HEK293 (cell line): ENCODE measurements around the gene CASZ1.

Experiments
- CTCF ChIA-PET: fragments of 350-600 bp; formaldehyde crosslinking; extraction: SDS; loops from one replicate; lab custom pipeline; 2021; ENCODE audit warnings: antibody characterized with exemption; lab: Yijun Ruan, JAX
- POLR2A ChIA-PET: fragments of 300-600 bp; formaldehyde crosslinking; extraction: SDS; loops from one replicate; lab custom pipeline; 2020; ENCODE audit warnings: antibody characterized with exemption, inconsistent platforms; lab: Yijun Ruan, JAX
- H3K27ac ChIP-seq: fragments of 200-500 bp; sonication (Bioruptor generic); 2 replicates; pipeline ENCODE4 v1.5.1; 2014; ENCODE audit warnings: low read depth, low read length, control low read depth, inconsistent platforms; ENCODE audit errors: extremely low read depth
- H3K36me3 ChIP-seq, 2 experiments: fragments of 200-500 bp in 1 of 2; sonication (Bioruptor generic) in 1 of 2; 1 replicate in 1 of 2; 2 replicates in 1 of 2; pipeline ENCODE4 v1.5.1; 2014 to 2017; ENCODE audit warnings: inconsistent platforms in 2 of 2, low read length in 2 of 2; ENCODE audit not compliant: control insufficient read depth in 2 of 2, insufficient read depth in 1 of 2
- H3K4me1 ChIP-seq: fragments of 200-500 bp; sonication (Bioruptor generic); 2 replicates; pipeline ENCODE4 v1.5.1; 2014; ENCODE audit warnings: mild to moderate bottlenecking, low read length, inconsistent platforms; ENCODE audit not compliant: control insufficient read depth, insufficient read depth
- H3K4me3 ChIP-seq: 2 replicates; pipeline ENCODE4 v1.5.1; 2011; ENCODE audit warnings: low read depth, mild to moderate bottlenecking, control low read depth, low read length, moderate library complexity
- H3K9me3 ChIP-seq: fragments of 200-500 bp; sonication (Bioruptor generic); 2 replicates; pipeline ENCODE4 v1.5.1; 2014; ENCODE audit warnings: low read depth, low read length, inconsistent platforms; ENCODE audit not compliant: control insufficient read depth, insufficient read depth
- EGR2 ChIP-seq: fragments of 450-650 bp; formaldehyde crosslinking; IDR thresholded peaks from 2 replicates; pipeline ENCODE4 v1.5.1; 2016; ENCODE audit warnings: low read depth, missing biosample characterization, missing genetic modification characterization
- GLIS1 ChIP-seq: fragments of 450-650 bp; formaldehyde crosslinking; IDR thresholded peaks from 2 replicates; pipeline ENCODE4 v1.5.1; 2016; ENCODE audit warnings: missing biosample characterization, missing genetic modification characterization
- SP7 ChIP-seq: fragments of 450-650 bp; formaldehyde crosslinking; IDR thresholded peaks from 2 replicates; pipeline ENCODE4 v1.5.1; 2016; ENCODE audit warnings: missing biosample characterization, missing genetic modification characterization
- ZBTB1 ChIP-seq: fragments of 450-650 bp; formaldehyde crosslinking; IDR thresholded peaks from 2 replicates; pipeline ENCODE4 v1.5.1; 2016; ENCODE audit warnings: missing biosample characterization, missing genetic modification characterization
- ZIC2 ChIP-seq: fragments of 450-650 bp; formaldehyde crosslinking; IDR thresholded peaks from 2 replicates; pipeline ENCODE4 v1.5.1; 2016; ENCODE audit warnings: missing biosample characterization, missing genetic modification characterization
- ZNF114 ChIP-seq: fragments of 450-650 bp; formaldehyde crosslinking; IDR thresholded peaks from 2 replicates; pipeline ENCODE4 v1.5.0; 2017; ENCODE audit warnings: missing biosample characterization, missing genetic modification characterization
- ZNF121 ChIP-seq: fragments of 450-650 bp; formaldehyde crosslinking; IDR thresholded peaks from 2 replicates; pipeline ENCODE4 v1.5.1; 2016; ENCODE audit warnings: missing biosample characterization, missing genetic modification characterization
- ZNF132 ChIP-seq: fragments of 450-650 bp; formaldehyde crosslinking; IDR thresholded peaks from 2 replicates; pipeline ENCODE4 v1.5.1; 2017; ENCODE audit warnings: missing biosample characterization, missing genetic modification characterization, borderline replicate concordance
- ZNF157 ChIP-seq: fragments of 450-650 bp; formaldehyde crosslinking; IDR thresholded peaks from 2 replicates; pipeline ENCODE4 v1.5.1; 2016; ENCODE audit warnings: missing biosample characterization, missing genetic modification characterization
- ZNF184 ChIP-seq: fragments of 450-650 bp; IDR thresholded peaks from 2 replicates; pipeline ENCODE4 v1.5.1; 2018; ENCODE audit warnings: missing biosample characterization, mild to moderate bottlenecking, missing genetic modification characterization
- ZNF350 ChIP-seq: fragments of 450-650 bp; formaldehyde crosslinking; IDR thresholded peaks from 2 replicates; pipeline ENCODE4 v1.5.0; 2017; ENCODE audit warnings: missing biosample characterization, mild to moderate bottlenecking, missing genetic modification characterization
- ZNF37A ChIP-seq: fragments of 450-650 bp; IDR thresholded peaks from 2 replicates; pipeline ENCODE4 v1.5.1; 2018; ENCODE audit warnings: missing biosample characterization, missing genetic modification characterization
- ZNF521 ChIP-seq: fragments of 450-650 bp; formaldehyde crosslinking; IDR thresholded peaks from 2 replicates; pipeline ENCODE4 v1.5.1; 2017; ENCODE audit warnings: missing biosample characterization, mild to moderate bottlenecking, missing genetic modification characterization
- ZNF610 ChIP-seq: fragments of 450-650 bp; formaldehyde crosslinking; IDR thresholded peaks from 2 replicates; pipeline ENCODE4 v1.5.1; 2016; ENCODE audit warnings: missing biosample characterization, missing genetic modification characterization, borderline replicate concordance
- ZNF677 ChIP-seq: fragments of 450-650 bp; IDR thresholded peaks from 2 replicates; pipeline ENCODE4 v1.5.0; 2018; ENCODE audit warnings: missing biosample characterization, mild to moderate bottlenecking, missing genetic modification characterization, moderate library complexity
- ZNF785 ChIP-seq: fragments of 450-650 bp; formaldehyde crosslinking; IDR thresholded peaks from 2 replicates; pipeline ENCODE4 v1.5.1; 2016; ENCODE audit warnings: missing biosample characterization, missing genetic modification characterization
- ZNF792 ChIP-seq: fragments of 450-650 bp; formaldehyde crosslinking; IDR thresholded peaks from 2 replicates; pipeline ENCODE4 v1.5.1; 2016; ENCODE audit warnings: missing biosample characterization, missing genetic modification characterization
- TF ChIP-seq, protein P1 (sequence below): fragments of 450-650 bp; formaldehyde crosslinking; IDR thresholded peaks from 2 replicates; pipeline ENCODE4 v1.5.1; 2016; ENCODE audit warnings: missing biosample characterization, missing genetic modification characterization
- TF ChIP-seq, protein P2 (sequence below): fragments of 450-650 bp; formaldehyde crosslinking; IDR thresholded peaks from 2 replicates; pipeline ENCODE4 v1.5.0; 2017; ENCODE audit warnings: missing biosample characterization, missing genetic modification characterization, borderline replicate concordance
- TF ChIP-seq, protein P3 (sequence below): fragments of 450-650 bp; formaldehyde crosslinking; IDR thresholded peaks from 2 replicates; pipeline ENCODE4 v1.5.1; 2016; ENCODE audit warnings: missing biosample characterization, missing genetic modification characterization
- TF ChIP-seq, protein P4 (sequence below): fragments of 450-650 bp; formaldehyde crosslinking; IDR thresholded peaks from 2 replicates; pipeline ENCODE4 v1.5.1; 2017; ENCODE audit warnings: missing biosample characterization, missing genetic modification characterization
- TF ChIP-seq, protein P5 (sequence below): fragments of 450-650 bp; formaldehyde crosslinking; IDR thresholded peaks from 2 replicates; pipeline ENCODE4 v1.5.1; 2016; ENCODE audit warnings: missing biosample characterization, missing genetic modification characterization

The CASZ1 gene

DNA sequence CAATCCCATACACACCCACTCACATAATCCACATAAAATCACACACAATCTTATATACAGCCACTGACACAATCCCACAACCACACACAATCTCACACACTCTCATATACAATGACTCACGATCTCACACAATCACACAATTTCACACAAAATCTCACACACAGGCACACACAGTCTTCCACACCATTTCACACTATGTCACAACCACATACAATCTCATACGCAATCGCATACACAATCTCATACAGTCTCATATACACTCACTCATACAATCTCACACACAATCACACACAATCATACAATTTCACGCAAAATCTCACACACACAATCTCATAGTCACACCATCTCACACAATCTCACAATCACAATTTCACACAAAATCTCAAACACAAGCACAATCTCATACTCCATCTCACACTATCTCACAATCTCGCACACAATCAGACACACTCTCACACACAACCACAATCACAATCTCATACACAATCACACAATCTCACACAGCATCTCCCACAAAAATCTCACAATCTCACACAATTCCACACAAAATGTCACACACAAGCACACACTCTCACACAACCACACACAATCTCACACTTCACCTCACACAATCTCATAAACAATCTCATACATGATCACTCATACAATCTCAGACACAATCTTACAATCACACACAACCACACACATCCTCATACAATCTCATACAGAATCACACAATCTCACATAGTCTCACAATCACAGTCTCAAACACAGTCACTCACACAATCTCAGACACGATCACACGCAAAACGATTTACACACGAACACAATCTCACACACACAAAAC is 18.5 kb downstream of the CASZ1 start (continued):
- TF ChIP-seq ZNF132 (tag by site-specific recombination) (no peak), ZNF121 (tag by site-specific recombination) (no peak), SP7 (tag by site-specific recombination) (no peak)
- TF ChIP-seq, protein P1, sequence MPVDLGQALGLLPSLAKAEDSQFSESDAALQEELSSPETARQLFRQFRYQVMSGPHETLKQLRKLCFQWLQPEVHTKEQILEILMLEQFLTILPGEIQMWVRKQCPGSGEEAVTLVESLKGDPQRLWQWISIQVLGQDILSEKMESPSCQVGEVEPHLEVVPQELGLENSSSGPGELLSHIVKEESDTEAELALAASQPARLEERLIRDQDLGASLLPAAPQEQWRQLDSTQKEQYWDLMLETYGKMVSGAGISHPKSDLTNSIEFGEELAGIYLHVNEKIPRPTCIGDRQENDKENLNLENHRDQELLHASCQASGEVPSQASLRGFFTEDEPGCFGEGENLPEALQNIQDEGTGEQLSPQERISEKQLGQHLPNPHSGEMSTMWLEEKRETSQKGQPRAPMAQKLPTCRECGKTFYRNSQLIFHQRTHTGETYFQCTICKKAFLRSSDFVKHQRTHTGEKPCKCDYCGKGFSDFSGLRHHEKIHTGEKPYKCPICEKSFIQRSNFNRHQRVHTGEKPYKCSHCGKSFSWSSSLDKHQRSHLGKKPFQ, result peak; percentile 26; the same call in 1 of the 2 replicates
- TF ChIP-seq, all 188 proteins: peak for 7

DNA sequence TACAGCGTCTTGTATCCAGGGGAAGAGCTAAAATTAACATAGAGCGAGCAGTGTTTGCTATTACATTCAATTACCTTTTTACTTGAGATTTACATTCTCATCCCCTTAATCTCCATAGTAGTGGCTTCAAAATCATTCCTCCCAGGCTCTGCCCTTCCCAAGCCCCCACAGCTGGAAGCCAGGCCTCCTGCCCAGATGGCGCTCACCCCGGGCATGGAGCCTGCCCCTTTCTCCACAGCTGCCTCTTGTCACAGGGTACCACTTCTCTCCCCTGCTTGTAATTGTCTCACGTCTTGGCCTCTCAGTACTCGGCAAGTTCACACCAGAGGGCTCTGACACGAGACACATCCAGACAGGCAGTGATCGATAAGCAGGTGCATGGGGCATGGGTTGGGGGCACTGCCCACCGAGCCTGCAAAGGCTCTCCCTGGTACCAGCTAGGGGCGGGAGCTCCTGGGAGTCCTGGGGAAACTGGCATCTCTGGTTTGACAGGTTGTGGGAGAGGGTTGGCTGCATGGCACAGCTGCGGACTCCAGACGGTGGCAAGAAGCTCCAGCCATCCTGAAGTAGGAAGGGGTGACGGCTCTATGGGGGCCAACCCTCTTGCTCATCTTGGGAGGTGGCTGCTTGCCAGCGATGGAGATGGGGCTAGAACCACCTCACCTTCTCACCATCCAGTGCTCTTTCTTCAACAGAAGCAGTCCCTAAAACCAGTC is 20.1 kb downstream of the CASZ1 start:
- H3K4me1 ChIP-seq, result no peaks in the 10 kb centered on the region
- CTCF ChIA-PET, result interaction anchor here (0.6 kb wide), 2 partner anchors 88 to 262 kb away, joined by 3 read pairs; no protein-coding TSS in a partner anchor
- no peaks in the 10 kb centered on the region for H3K9me3 ChIP-seq
- H3K27ac ChIP-seq, result no peak overlapping the region
- no peaks in the 10 kb centered on the region for H3K36me3 ChIP-seq
- TF ChIP-seq ZNF157 (tag by site-specific recombination), result no peak
- TF ChIP-seq ZIC2 (tag by site-specific recombination), result 0 out of 2 replicates have a peak, but pooled peaks have one; percentile 22
- no peak for TF ChIP-seq ZNF114 (tag by site-specific recombination)
- POLR2A ChIA-PET, result interaction anchor here (1.0 kb wide), 1 partner anchor 17 kb away, joined by 3 read pairs; no protein-coding TSS in a partner anchor
- no peak overlapping the region for H3K4me3 ChIP-seq

DNA sequence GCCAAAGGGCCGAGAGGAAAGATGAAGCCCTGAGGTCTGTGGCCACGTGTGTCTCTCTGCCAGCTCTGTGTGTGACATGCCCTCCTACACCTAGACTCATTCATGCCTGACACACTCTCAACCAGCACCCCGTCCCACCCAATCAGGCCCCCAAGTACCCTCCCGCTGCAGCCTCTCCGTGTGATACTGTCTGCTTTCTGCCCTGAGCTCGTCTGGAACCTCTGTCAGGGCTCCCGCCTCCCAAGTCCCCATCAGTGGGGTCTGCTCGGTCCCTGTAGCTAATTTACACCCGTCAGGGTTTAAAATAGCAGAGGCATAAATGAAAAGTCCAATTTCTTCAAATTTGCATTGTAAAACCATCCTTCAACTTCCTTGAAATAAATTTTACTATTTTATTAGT is 20.7 kb downstream of the CASZ1 start:
- Histone ChIP-seq H3K27ac (no peak overlapping the region), H3K4me1 (no peaks in the 10 kb centered on the region), H3K9me3 (no peaks in the 10 kb centered on the region), H3K4me3 (no peak overlapping the region), H3K36me3 (no peaks in the 10 kb centered on the region)
- POLR2A ChIA-PET, result interaction anchor here (1.0 kb wide), 1 partner anchor 18 kb away, joined by 3 read pairs; no protein-coding TSS in a partner anchor
- CTCF ChIA-PET, result no interaction called here
- TF ChIP-seq ZNF785 (tag by site-specific recombination) (no peak), ZBTB1 (tag by site-specific recombination) (no peak), ZNF184 (tag by site-specific recombination) (no peak), GLIS1 (tag by site-specific recombination) (no peak), ZNF610 (tag by site-specific recombination) (no peak), ZNF350 (tag by site-specific recombination) (no peak), ZNF521 (tag by site-specific recombination) (no peak), ZNF677 (no peak), EGR2 (tag by site-specific recombination) (no peak), ZNF37A (no peak), ZNF792 (tag by site-specific recombination) (no peak)
- TF ChIP-seq, protein P2, sequence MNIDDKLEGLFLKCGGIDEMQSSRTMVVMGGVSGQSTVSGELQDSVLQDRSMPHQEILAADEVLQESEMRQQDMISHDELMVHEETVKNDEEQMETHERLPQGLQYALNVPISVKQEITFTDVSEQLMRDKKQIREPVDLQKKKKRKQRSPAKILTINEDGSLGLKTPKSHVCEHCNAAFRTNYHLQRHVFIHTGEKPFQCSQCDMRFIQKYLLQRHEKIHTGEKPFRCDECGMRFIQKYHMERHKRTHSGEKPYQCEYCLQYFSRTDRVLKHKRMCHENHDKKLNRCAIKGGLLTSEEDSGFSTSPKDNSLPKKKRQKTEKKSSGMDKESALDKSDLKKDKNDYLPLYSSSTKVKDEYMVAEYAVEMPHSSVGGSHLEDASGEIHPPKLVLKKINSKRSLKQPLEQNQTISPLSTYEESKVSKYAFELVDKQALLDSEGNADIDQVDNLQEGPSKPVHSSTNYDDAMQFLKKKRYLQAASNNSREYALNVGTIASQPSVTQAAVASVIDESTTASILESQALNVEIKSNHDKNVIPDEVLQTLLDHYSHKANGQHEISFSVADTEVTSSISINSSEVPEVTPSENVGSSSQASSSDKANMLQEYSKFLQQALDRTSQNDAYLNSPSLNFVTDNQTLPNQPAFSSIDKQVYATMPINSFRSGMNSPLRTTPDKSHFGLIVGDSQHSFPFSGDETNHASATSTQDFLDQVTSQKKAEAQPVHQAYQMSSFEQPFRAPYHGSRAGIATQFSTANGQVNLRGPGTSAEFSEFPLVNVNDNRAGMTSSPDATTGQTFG (tag by site-specific recombination), result no peak
- TF ChIP-seq, protein P3, sequence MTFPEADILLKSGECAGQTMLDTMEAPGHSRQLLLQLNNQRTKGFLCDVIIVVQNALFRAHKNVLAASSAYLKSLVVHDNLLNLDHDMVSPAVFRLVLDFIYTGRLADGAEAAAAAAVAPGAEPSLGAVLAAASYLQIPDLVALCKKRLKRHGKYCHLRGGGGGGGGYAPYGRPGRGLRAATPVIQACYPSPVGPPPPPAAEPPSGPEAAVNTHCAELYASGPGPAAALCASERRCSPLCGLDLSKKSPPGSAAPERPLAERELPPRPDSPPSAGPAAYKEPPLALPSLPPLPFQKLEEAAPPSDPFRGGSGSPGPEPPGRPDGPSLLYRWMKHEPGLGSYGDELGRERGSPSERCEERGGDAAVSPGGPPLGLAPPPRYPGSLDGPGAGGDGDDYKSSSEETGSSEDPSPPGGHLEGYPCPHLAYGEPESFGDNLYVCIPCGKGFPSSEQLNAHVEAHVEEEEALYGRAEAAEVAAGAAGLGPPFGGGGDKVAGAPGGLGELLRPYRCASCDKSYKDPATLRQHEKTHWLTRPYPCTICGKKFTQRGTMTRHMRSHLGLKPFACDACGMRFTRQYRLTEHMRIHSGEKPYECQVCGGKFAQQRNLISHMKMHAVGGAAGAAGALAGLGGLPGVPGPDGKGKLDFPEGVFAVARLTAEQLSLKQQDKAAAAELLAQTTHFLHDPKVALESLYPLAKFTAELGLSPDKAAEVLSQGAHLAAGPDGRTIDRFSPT, result no peak
- TF ChIP-seq, protein P4, sequence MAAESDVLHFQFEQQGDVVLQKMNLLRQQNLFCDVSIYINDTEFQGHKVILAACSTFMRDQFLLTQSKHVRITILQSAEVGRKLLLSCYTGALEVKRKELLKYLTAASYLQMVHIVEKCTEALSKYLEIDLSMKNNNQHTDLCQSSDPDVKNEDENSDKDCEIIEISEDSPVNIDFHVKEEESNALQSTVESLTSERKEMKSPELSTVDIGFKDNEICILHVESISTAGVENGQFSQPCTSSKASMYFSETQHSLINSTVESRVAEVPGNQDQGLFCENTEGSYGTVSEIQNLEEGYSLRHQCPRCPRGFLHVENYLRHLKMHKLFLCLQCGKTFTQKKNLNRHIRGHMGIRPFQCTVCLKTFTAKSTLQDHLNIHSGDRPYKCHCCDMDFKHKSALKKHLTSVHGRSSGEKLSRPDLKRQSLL (tag by site-specific recombination), result no peak
- TF ChIP-seq, protein P5, sequence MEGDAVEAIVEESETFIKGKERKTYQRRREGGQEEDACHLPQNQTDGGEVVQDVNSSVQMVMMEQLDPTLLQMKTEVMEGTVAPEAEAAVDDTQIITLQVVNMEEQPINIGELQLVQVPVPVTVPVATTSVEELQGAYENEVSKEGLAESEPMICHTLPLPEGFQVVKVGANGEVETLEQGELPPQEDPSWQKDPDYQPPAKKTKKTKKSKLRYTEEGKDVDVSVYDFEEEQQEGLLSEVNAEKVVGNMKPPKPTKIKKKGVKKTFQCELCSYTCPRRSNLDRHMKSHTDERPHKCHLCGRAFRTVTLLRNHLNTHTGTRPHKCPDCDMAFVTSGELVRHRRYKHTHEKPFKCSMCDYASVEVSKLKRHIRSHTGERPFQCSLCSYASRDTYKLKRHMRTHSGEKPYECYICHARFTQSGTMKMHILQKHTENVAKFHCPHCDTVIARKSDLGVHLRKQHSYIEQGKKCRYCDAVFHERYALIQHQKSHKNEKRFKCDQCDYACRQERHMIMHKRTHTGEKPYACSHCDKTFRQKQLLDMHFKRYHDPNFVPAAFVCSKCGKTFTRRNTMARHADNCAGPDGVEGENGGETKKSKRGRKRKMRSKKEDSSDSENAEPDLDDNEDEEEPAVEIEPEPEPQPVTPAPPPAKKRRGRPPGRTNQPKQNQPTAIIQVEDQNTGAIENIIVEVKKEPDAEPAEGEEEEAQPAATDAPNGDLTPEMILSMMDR (tag by site-specific recombination), result no peak
